ENCODE measurements around the gene RAPSN.

DNA sequence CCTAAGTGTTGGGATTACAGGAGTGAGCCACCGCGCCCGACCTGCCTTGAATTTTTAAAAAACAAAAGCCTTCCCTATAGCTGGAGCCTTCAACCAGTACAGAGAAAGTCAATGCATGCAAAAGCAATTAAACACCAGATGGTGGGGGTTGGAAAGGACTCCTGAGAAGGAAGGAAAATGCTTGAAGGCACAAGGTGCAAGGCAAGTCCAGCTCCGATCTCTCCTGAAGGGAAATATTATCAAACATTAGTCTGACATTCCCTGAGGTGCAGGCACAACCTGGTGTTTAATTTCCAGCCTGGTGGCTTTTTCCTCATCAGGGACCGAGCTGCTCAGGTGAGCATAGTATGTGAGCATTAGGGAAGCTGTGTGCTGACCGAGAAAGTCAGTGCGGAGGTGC is 12.9 kb upstream of the RAPSN start:
- no peak for TF ChIP-seq POLR2A (IDR thresholded peaks at IDR 0.05)
- TF ChIP-seq, protein P1, sequence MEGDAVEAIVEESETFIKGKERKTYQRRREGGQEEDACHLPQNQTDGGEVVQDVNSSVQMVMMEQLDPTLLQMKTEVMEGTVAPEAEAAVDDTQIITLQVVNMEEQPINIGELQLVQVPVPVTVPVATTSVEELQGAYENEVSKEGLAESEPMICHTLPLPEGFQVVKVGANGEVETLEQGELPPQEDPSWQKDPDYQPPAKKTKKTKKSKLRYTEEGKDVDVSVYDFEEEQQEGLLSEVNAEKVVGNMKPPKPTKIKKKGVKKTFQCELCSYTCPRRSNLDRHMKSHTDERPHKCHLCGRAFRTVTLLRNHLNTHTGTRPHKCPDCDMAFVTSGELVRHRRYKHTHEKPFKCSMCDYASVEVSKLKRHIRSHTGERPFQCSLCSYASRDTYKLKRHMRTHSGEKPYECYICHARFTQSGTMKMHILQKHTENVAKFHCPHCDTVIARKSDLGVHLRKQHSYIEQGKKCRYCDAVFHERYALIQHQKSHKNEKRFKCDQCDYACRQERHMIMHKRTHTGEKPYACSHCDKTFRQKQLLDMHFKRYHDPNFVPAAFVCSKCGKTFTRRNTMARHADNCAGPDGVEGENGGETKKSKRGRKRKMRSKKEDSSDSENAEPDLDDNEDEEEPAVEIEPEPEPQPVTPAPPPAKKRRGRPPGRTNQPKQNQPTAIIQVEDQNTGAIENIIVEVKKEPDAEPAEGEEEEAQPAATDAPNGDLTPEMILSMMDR (IDR thresholded peaks at IDR 0.05) = no peak
